Mesothelial cell of epicardium (in vitro differentiated cells): ENCODE measurements around the gene PSORS1C1. TPM values are rescaled to one million over a fixed set of nuclear protein-coding genes. Genes with fewer than 3 reads are reported as not detected.
"Not testable (repeated sequence)": the region's sequence is repeated elsewhere in the genome, so short reads cannot be mapped to it uniquely, and the experiment has no call there.

Experiments used
- DNase-seq, 2 experiments: peaks; one replicate each; pipeline ENCODE4 v3.0.0; 2021; ENCODE audit warnings: low spot score in 2 of 2; ENCODE audit not compliant: unreplicated experiment in 2 of 2
- H3K27ac Mint-ChIP-seq: 2 replicates; pipeline ENCODE4 v1.8.0; 2021; ENCODE audit warnings: mixed read lengths
- H3K27me3 Mint-ChIP-seq: 2 replicates; pipeline ENCODE4 v1.8.0; 2021; ENCODE audit warnings: low read depth, mixed read lengths
- H3K36me3 Mint-ChIP-seq: 2 replicates; pipeline ENCODE4 v1.8.0; 2021; ENCODE audit warnings: mixed read lengths
- H3K4me1 Mint-ChIP-seq: 2 replicates; pipeline ENCODE4 v1.8.0; 2021; ENCODE audit warnings: mixed read lengths
- H3K4me3 Mint-ChIP-seq: 2 replicates; pipeline ENCODE4 v1.8.0; 2021; ENCODE audit warnings: mild to moderate bottlenecking, moderate library complexity, mixed read lengths
- H3K9me3 Mint-ChIP-seq: 2 replicates; pipeline ENCODE4 v1.8.0; 2021; ENCODE audit warnings: mixed read lengths
- CTCF ChIP-seq: fragments of 200-600 bp; sonication (generic); IDR thresholded peaks from one replicate; pipeline ENCODE4 v1.5.0; 2021; ENCODE audit warnings: antibody characterized with exemption; ENCODE audit not compliant: unreplicated experiment
- total RNA-seq: library from RNA; stranded (reverse); gene quantifications from 3 replicates; pipeline ENCODE4 v1.2.1, GENCODE V29; 2021

PSORS1C1 gene
- total RNA-seq, 1 donor from 2014 or later: 1.1 TPM

GRCh38 chr6:31174378-31174777 is 59.8 kb downstream of the PSORS1C1 start:
- Mint-ChIP-seq H3K27ac (no peak overlapping the region), H3K4me3 (no peak overlapping the region), H3K36me3 (no peaks in the 10 kb centered on the region), H3K27me3 (peaks cover 25% of the 10 kb centered on the region), H3K4me1 (no peaks in the 10 kb centered on the region), H3K9me3 (no peaks in the 10 kb centered on the region)
- no peak for TF ChIP-seq CTCF
- DNase-seq: no peak

GRCh38 chr6:31175971-31176370 is 61.4 kb downstream of the PSORS1C1 start:
- H3K9me3 Mint-ChIP-seq: no peaks in the 10 kb centered on the region
- no peak overlapping the region for H3K4me3 Mint-ChIP-seq
- peaks cover 12% of the 10 kb centered on the region for H3K27me3 Mint-ChIP-seq
- H3K27ac Mint-ChIP-seq: no peak overlapping the region
- no peak for TF ChIP-seq CTCF
- H3K36me3 Mint-ChIP-seq: no peaks in the 10 kb centered on the region
- no peak for DNase-seq
- H3K4me1 Mint-ChIP-seq: no peaks in the 10 kb centered on the region

- TF ChIP-seq CTCF: no peak
- DNase-seq: no peak
- no peaks in the 10 kb centered on the region for H3K4me1 Mint-ChIP-seq
- no peaks in the 10 kb centered on the region for H3K9me3 Mint-ChIP-seq
- peaks cover 3% of the 10 kb centered on the region for H3K27me3 Mint-ChIP-seq
- no peak overlapping the region for H3K27ac Mint-ChIP-seq
- no peak overlapping the region for H3K4me3 Mint-ChIP-seq
- no peaks in the 10 kb centered on the region for H3K36me3 Mint-ChIP-seq
Measured at GRCh38 chr6:31178143-31179041, 63.8 kb downstream of the PSORS1C1 start.

- H3K36me3 Mint-ChIP-seq: no peaks in the 10 kb centered on the region
- no peaks in the 10 kb centered on the region for H3K9me3 Mint-ChIP-seq
- DNase-seq: no peak
- H3K27me3 Mint-ChIP-seq: peaks cover 3% of the 10 kb centered on the region
- no peaks in the 10 kb centered on the region for H3K4me1 Mint-ChIP-seq
- no peak overlapping the region for H3K27ac Mint-ChIP-seq
- no peak overlapping the region for H3K4me3 Mint-ChIP-seq
- no peak for TF ChIP-seq CTCF
Measured at GRCh38 chr6:31179042-31179386, 64.4 kb downstream of the PSORS1C1 start.

GRCh38 chr6:31179896-31180295 is 65.3 kb downstream of the PSORS1C1 start:
- H3K27me3 Mint-ChIP-seq: peaks cover 3% of the 10 kb centered on the region
- no peaks in the 10 kb centered on the region for H3K4me1 Mint-ChIP-seq
- H3K27ac Mint-ChIP-seq: no peak overlapping the region
- TF ChIP-seq CTCF: no peak
- no peak overlapping the region for H3K4me3 Mint-ChIP-seq
- no peak for DNase-seq
- no peaks in the 10 kb centered on the region for H3K36me3 Mint-ChIP-seq
- H3K9me3 Mint-ChIP-seq: no peaks in the 10 kb centered on the region

- Mint-ChIP-seq H3K4me3 (no peak overlapping the region), H3K9me3 (no peaks in the 10 kb centered on the region), H3K36me3 (no peaks in the 10 kb centered on the region), H3K4me1 (no peaks in the 10 kb centered on the region), H3K27ac (no peak overlapping the region), H3K27me3 (peaks cover 3% of the 10 kb centered on the region)
- DNase-seq: no peak
- TF ChIP-seq CTCF: no peak
Measured at GRCh38 chr6:31180500-31180899, 65.9 kb downstream of the PSORS1C1 start.

GRCh38 chr6:31183287-31183686 is 68.7 kb downstream of the PSORS1C1 start:
- not testable (repeated sequence) for H3K9me3 Mint-ChIP-seq, H3K4me1 Mint-ChIP-seq, H3K4me3 Mint-ChIP-seq, DNase-seq, H3K27me3 Mint-ChIP-seq, H3K27ac Mint-ChIP-seq, H3K36me3 Mint-ChIP-seq

GRCh38 chr6:31183859-31184258 is 69.3 kb downstream of the PSORS1C1 start:
- not testable (repeated sequence) for H3K27ac Mint-ChIP-seq, H3K27me3 Mint-ChIP-seq, H3K4me3 Mint-ChIP-seq, H3K36me3 Mint-ChIP-seq, H3K9me3 Mint-ChIP-seq, H3K4me1 Mint-ChIP-seq, DNase-seq
